NCI-H2107 treated with DMSO at 0.1 percent for 48 hours (cell line): ENCODE measurements around the gene TOP3B.

Source experiments
- DNase-seq: peaks from one replicate; lab custom pipeline; 2025; ENCODE audit not compliant: unreplicated experiment; lab: John Stamatoyannopoulos, UW

Gene TOP3B

GRCh38 chr22:22011964-22012363 is 29.4 kb upstream of the TOP3B start:
- no peak for DNase-seq

GRCh38 chr22:22010358-22010757 is 27.8 kb upstream of the TOP3B start:
- DNase-seq = no peak

- DNase-seq = no peak
These were observed 27.1 kb upstream of the TOP3B start for GRCh38 chr22:22009661-22010060.

GRCh38 chr22:22006596-22006990 is 24.0 kb upstream of the TOP3B start:
- no peak for DNase-seq

- DNase-seq = no peak
These were observed 23.5 kb upstream of the TOP3B start for GRCh38 chr22:22005945-22006595.

DNA sequence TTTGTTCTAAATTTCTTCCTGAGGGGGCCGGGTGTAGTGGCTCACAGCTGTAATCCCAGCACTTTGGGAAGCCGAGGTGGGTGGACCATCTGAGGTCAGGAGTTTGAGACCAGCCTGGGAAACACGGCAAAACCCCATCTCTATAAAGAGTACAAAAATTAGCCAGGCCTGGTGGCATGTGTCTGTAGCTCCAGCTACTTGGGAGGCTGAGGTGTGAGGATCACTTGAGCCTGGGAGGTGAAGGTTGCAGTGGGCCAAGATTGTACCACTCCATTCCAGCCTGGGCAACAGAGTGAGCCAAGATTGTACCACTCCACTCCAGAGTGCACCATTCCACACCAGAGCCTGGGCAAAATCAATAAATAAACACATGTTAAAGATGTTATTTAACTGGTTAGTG is 20.6 kb upstream of the TOP3B start:
- no peak for DNase-seq

DNA sequence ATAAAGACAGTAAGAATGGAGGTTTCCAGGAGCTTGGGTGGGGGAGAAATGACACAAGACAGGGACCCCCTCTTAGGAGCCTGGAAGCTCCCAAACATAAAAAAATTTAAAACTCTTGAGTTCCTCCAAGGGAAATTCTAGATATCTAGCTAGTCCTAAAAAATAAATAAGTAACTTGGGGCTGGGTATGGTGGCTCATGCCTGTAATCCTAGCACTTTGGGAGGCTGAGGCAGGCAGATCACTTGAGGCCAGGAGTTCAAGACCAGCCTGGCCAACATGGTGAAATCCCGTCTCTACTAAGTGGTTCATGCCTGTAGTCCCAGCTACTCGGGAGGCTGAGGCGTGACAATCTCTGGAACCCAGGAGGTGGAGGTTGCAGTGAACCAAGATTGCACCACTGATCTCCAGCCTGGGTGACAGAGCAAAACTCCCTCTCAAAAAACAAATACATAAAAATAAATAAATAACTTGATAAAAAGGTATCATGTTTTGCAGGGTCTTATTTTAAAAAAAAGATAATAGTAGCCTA is 20.0 kb upstream of the TOP3B start:
- DNase-seq = no peak

DNA sequence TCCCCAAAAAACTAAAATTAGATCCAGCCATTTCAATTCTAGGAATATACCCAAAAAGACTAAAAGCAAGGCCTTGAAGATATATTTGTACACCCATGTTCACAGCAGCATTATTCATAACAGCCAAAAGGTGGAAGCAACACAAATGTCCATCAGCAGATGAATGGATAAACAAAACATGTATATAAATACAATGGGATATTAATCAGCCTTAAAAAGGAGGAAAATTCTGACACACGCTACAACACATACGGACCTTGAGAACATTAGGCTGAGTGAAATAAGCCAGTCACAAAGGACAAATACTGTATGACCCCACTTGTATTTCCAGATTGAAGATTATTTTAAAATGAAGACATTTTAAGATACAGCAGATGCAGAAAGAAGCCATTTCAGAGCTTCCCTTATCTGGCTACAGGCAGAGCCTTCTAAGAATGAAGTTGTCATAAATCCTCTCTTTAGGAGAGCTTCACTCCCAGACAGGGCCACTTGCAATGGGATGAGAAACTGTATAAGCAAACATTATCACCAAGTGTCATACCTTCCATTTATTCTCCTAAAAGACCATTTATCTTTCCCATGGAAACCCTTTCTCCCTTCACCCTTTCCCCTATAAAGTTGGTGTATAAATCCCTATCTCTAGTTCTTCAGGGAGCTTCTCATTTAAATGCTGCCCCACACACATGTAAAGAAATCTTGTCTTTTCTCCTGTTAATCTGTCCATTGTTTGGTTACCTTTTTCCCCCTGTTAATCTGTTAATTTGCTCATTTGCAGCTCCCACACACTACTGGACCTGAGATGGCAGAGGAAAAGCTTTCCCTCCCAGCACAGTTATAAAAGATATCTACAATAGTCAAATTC is 19.3 kb upstream of the TOP3B start:
- no peak for DNase-seq

- DNase-seq = no peak
These were observed 16.1 kb upstream of the TOP3B start for GRCh38 chr22:21998595-21999247.

GRCh38 chr22:21996175-21996720 is 13.7 kb upstream of the TOP3B start:
- no peak for DNase-seq

- DNase-seq = no peak
These were observed 13.1 kb upstream of the TOP3B start for GRCh38 chr22:21995660-21996059.

DNA sequence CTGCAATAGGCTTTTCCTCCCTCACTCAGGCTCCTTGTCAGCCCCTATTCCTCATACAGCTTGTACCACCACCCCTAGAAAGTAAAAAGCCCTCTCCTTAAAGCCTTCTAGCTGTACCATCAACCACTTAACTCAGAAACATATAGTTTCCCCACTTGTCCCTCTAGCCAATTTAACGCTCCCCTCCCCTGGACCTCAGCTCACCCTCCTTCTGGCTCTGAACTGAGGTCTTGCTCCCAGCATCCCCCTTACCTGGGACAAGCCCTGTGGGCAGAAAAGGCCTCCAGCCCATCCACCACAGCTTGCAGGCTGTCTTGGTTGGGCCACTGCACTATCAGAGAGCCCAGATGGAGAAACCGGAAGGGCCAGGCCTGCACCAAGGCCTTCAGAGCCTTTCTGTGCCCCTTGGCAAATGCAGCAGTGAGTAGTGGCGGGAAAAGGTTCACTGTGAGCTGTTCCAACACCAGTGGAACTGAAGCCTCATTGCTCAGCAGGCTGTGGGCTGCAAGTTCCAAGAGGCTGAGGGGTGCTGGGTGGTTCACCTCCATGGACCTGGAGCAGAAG is 12.4 kb upstream of the TOP3B start:
- DNase-seq = no peak

- no peak for DNase-seq
These were observed 10.1 kb upstream of the TOP3B start for GRCh38 chr22:21992593-21993237.

DNA sequence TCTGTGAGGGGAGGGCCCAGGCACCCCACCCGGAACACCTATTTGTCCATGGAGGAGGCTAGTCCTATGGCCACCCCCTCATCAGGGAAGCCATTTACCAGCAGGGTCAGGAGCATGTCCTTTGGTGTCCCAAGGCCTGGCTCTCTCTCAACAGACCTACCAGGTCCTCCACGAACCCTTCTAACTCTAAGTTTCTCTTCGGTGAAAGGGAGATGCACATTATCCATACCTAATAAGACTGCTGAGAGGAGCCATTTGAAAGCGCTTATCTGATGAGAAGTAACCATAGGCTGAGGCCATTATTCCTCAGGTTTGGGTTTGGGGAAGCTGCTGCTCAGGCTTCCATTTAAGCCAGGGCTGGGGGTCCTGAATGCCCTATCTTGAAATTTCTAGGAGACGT is 9.2 kb upstream of the TOP3B start:
- no peak for DNase-seq

- DNase-seq = no peak
These were observed 8.7 kb upstream of the TOP3B start for GRCh38 chr22:21991304-21991596.

DNA sequence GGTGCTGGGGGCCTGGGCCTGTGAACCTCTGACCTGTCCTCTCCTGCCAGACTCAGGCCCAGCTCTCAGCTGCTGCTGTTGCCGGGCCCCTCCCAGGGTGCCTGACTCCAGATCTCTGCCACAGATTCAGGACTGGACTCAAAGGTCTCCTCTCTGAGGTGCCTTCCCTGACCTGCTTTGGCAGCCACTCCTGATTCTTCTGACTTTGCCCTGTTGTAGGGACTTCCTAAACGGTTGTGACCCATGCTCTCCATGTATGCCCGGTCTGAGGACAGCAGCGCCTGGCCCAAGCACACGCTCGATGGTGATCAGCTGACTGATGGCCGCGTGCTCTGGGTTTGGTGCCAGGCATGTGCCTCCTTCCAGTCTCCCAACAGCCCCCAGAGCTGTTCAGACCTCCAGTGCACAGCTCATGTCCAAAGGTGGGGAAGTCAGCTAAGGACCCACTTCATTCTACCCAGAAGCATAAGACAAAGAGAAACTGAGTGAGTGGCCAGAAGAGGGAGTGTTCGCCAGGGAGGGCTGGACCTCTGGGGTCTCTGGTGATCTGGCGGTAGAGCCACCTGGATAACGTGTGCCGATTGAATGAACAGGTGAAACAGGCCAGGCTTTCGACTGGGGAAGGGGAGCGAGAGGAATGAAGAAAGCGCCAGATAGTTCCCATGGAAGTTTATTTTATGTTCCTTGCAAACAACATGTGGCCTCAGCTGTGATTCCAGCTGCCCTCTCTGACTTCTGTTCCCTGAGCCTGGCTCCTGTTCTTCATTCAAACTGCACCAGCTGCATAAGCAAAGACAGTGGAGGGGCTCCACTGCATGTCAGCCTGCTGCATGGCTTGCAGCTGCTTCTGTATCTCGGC is 8.1 kb upstream of the TOP3B start:
- DNase-seq = no peak

DNA sequence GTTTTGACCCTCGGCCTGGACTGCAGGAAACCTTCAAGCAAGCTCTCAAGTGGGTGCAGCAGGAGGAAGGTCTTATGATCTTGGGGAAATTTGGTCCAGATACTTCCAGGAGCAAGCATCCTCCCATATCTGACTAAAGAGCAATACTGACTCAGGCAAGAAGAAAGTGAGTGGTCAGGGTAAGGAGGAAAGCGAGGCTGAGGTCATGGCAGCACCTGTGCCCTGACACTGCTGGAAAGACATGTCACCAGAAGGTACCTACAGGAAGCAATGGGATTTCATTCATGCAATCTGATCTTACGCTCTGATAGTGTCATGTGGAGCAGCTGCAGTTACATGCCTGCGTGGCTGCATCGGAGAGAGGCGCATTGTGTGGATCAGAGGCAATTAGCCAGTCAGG is 6.5 kb upstream of the TOP3B start:
- DNase-seq = peak; percentile 51

DNA sequence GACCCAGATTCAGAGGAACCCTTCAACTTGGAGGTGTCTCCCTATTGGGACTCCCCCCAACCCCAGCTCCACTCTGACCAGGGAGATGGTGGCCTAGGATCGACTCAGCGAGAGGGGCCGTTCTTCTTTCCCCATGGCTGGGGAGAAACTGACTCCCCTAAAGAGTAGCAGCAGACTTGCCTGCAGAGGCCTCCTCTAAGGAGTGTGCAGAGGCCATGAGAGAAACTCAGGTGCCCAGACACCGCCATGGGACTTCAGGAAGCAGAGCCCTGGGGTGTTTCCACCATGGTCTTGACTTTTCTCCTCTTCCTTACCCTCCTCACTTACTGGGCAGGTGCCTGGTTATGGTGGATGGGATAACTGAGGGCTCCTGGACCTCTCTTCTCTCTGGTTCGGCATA is 2.6 kb upstream of the TOP3B start:
- DNase-seq = no peak

DNA sequence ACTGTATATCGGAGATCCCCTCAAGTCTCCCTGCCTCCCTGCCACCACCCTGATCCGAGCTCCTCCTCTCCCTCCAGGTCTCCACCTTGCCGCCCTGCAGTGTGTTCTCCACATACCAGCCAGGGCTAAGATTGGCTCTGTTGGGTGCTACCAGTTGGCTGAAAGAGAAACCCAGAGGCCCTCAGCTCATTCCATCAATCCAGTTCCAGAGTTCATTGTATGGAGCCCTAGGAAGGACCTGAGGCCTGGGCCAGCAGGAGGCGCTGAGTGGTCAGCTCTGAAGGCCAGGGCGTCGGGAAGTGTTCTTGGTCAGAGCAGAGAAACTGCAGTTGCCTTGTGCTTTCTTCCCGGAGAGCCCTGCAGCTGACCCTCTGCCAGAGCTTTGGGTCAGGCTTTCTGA is 2.2 kb upstream of the TOP3B start:
- no peak for DNase-seq

DNA sequence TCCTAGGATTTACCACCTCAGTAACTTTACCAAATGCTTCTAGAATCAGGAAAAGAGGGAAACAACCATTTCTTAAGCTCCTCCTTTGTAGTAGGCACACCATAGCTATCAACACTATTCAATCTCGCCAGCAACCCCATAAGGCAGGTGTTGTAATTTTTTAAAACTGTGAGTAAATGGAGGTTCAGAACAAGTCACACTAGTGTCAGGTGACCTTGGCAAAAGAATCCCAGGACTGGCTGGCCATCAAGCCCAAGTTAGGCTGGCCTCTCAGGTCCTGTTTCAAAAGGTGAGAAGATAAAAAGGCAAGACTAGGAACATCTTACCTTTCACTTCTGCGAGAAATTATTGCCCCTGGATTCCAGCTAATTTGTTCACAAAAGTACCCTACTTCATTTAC is 713 bp downstream of the TOP3B start:
- DNase-seq = no peak
